Liver (tissue), 9 donors: Measurements from ENCODE around the gene KBTBD2. TPM values are rescaled to one million over a fixed set of nuclear protein-coding genes. Genes with fewer than 3 reads are reported as not detected.

Source experiments
- DNase-seq: peaks from one replicate; pipeline ENCODE4 v3.0.0-alpha.2; 2017; ENCODE audit warnings: low spot score
- H3K27ac ChIP-seq, 2 donors: one replicate each; pipeline ENCODE4 v1.7.0; 2013; ENCODE audit warnings: inconsistent platforms in 2 of 2, low read length in 2 of 2, control low read depth in 1 of 2, low read depth in 1 of 2, mild to moderate bottlenecking in 1 of 2
- H3K27me3 ChIP-seq, 4 donors: one replicate each; pipeline versions ENCODE4 v1.6.1 to v1.7.0; 2013; ENCODE audit warnings: low read length in 3 of 4, inconsistent platforms in 1 of 4, mild to moderate bottlenecking in 1 of 4, moderate library complexity in 1 of 4; ENCODE audit not compliant: control insufficient read depth in 4 of 4, insufficient read depth in 4 of 4
- H3K36me3 ChIP-seq, 4 donors: one replicate each; pipeline versions ENCODE4 v1.6.1 to v1.7.0; 2013; ENCODE audit warnings: low read length in 3 of 4, mild to moderate bottlenecking in 3 of 4, low read depth in 1 of 4, moderate library complexity in 1 of 4; ENCODE audit not compliant: control insufficient read depth in 4 of 4, insufficient read depth in 3 of 4
- H3K4me1 ChIP-seq, 4 donors: one replicate each; pipeline versions ENCODE4 v1.6.1 to v1.7.0; 2013; ENCODE audit warnings: low read length in 3 of 4, mild to moderate bottlenecking in 3 of 4, moderate library complexity in 1 of 4; ENCODE audit not compliant: control insufficient read depth in 4 of 4, insufficient read depth in 4 of 4
- H3K4me3 ChIP-seq, 3 donors: one replicate each; pipeline versions ENCODE4 v1.6.1 to v1.7.0; 2013; ENCODE audit warnings: low read length in 3 of 3, control low read depth in 1 of 3, low read depth in 1 of 3, mild to moderate bottlenecking in 1 of 3
- H3K9ac ChIP-seq, 2 donors: one replicate each; pipeline ENCODE4 v1.7.0; 2013; ENCODE audit warnings: low read length in 2 of 2, mild to moderate bottlenecking in 2 of 2, moderate library complexity in 2 of 2, control low read depth in 1 of 2, low read depth in 1 of 2
- H3K9me3 ChIP-seq, 4 donors: one replicate each; pipeline versions ENCODE4 v1.6.1 to v1.7.0; 2013; ENCODE audit warnings: low read length in 3 of 4; ENCODE audit not compliant: control insufficient read depth in 4 of 4
- EGR1 ChIP-seq, 2 donors: IDR thresholded peaks; 2 replicates each; pipeline ENCODE4 v1.6.1; 2016 to 2018; ENCODE audit warnings: antibody characterized with exemption in 2 of 2, low read depth in 2 of 2
- FOXA1 ChIP-seq: IDR thresholded peaks from 2 replicates; pipeline ENCODE4 v1.6.1; 2016; ENCODE audit warnings: antibody characterized with exemption
- FOXA2 ChIP-seq: IDR thresholded peaks from 2 replicates; pipeline ENCODE4 v1.6.1; 2016; ENCODE audit warnings: antibody characterized with exemption
- GABPA ChIP-seq, 2 donors: IDR thresholded peaks in 1 of 2; conservative IDR thresholded peaks in 1 of 2; 2 replicates each; pipeline ENCODE4 v1.6.1; 2016; ENCODE audit warnings: antibody characterized with exemption in 2 of 2, mild to moderate bottlenecking in 1 of 2, moderate library complexity in 1 of 2
- HNF4A ChIP-seq, 2 donors: conservative IDR thresholded peaks; 2 replicates each; pipeline ENCODE4 v1.6.1; 2016; ENCODE audit warnings: antibody characterized with exemption in 2 of 2, mild to moderate bottlenecking in 2 of 2
- HNF4G ChIP-seq: IDR thresholded peaks from 2 replicates; pipeline ENCODE4 v1.6.1; 2016; ENCODE audit warnings: antibody characterized with exemption
- JUND ChIP-seq, 2 donors: IDR thresholded peaks; 2 replicates each; pipeline ENCODE4 v1.6.1; 2016; ENCODE audit warnings: antibody characterized with exemption in 2 of 2
- NR2F2 ChIP-seq: IDR thresholded peaks from 2 replicates; pipeline ENCODE4 v1.6.1; 2016; ENCODE audit warnings: antibody characterized with exemption
- RAD21 ChIP-seq, 2 donors: IDR thresholded peaks; 2 replicates each; pipeline ENCODE4 v1.6.1; 2016; ENCODE audit warnings: antibody characterized with exemption in 2 of 2, mild to moderate bottlenecking in 2 of 2
- RXRA ChIP-seq, 2 donors: IDR thresholded peaks; 2 replicates each; pipeline ENCODE4 v1.6.1; 2017 to 2018; ENCODE audit warnings: antibody characterized with exemption in 2 of 2, mild to moderate bottlenecking in 1 of 2
- SP1 ChIP-seq: IDR thresholded peaks from 2 replicates; pipeline ENCODE4 v1.6.1; 2018; ENCODE audit warnings: antibody characterized with exemption, mild to moderate bottlenecking
- TAF1 ChIP-seq: conservative IDR thresholded peaks from 2 replicates; pipeline ENCODE4 v1.6.1; 2016; ENCODE audit warnings: antibody characterized with exemption, mild to moderate bottlenecking
- YY1 ChIP-seq: IDR thresholded peaks from 2 replicates; pipeline ENCODE4 v1.6.1; 2016; ENCODE audit warnings: antibody characterized with exemption, mild to moderate bottlenecking
- WGBS: extraction: QIAGEN DNeasy Blood & Tissue Kit; methylation state at CpG from one replicate; pipeline ENCODE4 v1.1.7; 2013; 5-methylcytosine and 5-hydroxymethylcytosine counted together
- polyA plus RNA-seq, 2 donors: library from polyadenylated mRNA; stranded (reverse) in 1 of 2; unstranded in 1 of 2; fragments of 200-250 nt in 1 of 2; fragments of >200 nt in 1 of 2; fragmentation: Nextera tagmentation in 1 of 2; extraction: Ambion mirVana in 1 of 2; gene quantifications; one replicate each; pipeline versions ENCODE4 v1.2.1 to v1.2.3, GENCODE V29; 2013 to 2015
- total RNA-seq, 2 donors: library from RNA; depleted of rRNA; stranded (reverse); fragments of >200 nt; gene quantifications; one replicate each; pipeline ENCODE4 v1.2.3, GENCODE V29; 2014
- TF ChIP-seq, protein P1 (sequence below): IDR thresholded peaks from 2 replicates; pipeline ENCODE4 v1.6.1; 2016; ENCODE audit warnings: antibody characterized with exemption
- TF ChIP-seq, protein P2 (sequence below): IDR thresholded peaks from 2 replicates; pipeline ENCODE4 v1.6.1; 2016; ENCODE audit warnings: antibody characterized with exemption
- TF ChIP-seq, protein P3 (sequence below): IDR thresholded peaks from 2 replicates; pipeline ENCODE4 v1.6.1; 2016; ENCODE audit warnings: antibody characterized with exemption
- donor health status: healthy.
- donor health status: healthy.
- donor health status: healthy.
- donor health status: healthy.
- donor health status: healthy.

Gene KBTBD2
- total and polyA plus RNA-seq, 4 donors: 7.1 to 29.5 (median 15.1) TPM

DNA sequence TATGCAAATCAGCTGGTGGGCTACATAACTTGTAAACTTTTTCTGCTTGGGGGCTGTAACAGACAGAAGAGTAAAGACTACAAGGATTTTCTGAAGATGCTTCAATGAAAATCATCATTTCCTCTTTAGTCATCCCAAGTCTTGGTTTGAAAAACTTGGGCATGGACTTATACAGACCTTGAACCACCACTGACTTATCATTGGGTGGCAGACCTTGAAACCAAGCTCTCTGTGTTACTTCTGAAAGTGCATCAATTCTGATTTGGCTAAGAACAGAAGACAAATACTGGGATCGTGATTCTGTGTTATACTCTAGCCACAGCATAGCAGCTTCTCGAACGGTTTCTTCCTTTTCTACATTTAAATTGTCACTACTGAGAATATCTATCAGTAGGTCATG is 21.3 kb downstream of the KBTBD2 start:
- no peaks in the 10 kb centered on the region for H3K27me3 ChIP-seq
- WGBS: 90% methylated on average over 3 of the region's 3 CpGs
- no peak overlapping the region for H3K27ac ChIP-seq
- TF ChIP-seq YY1: no peak
- TF ChIP-seq NR2F2: no peak
- DNase-seq: no peak
- H3K36me3 ChIP-seq: peaks cover 6 to 30% (median 19%) of the 10 kb centered on the region in 4 donors
- no peak overlapping the region for H3K9ac ChIP-seq
- peaks cover 0 to 1% (median 0%) of the 10 kb centered on the region in 4 donors for H3K4me1 ChIP-seq
- H3K9me3 ChIP-seq: no peaks in the 10 kb centered on the region
- no peak overlapping the region for H3K4me3 ChIP-seq

DNA sequence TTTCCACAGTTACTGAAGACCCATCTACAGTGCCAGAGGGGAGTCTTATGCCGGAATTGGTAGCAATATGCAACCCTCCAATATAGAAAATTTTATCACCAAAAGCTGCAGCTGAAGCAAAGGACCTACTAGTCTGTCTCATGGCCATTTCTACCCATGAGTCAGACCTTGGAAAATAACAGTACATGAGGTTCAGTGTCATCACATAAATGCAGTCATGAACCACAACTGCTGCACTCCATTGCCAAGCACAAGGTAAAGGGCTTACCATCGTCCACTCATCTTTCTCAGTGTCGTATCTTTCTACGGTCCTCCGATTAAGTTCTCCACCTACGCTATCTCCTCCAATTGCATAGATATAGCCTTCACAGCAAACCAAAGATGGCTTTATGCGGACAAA is 21.8 kb downstream of the KBTBD2 start:
- WGBS: 98% methylated on average over 7 of the region's 7 CpGs
- Histone ChIP-seq H3K36me3 (peaks cover 6 to 28% (median 18%) of the 10 kb centered on the region in 4 donors), H3K4me1 (peaks cover 0 to 1% (median 0%) of the 10 kb centered on the region in 4 donors)

DNA sequence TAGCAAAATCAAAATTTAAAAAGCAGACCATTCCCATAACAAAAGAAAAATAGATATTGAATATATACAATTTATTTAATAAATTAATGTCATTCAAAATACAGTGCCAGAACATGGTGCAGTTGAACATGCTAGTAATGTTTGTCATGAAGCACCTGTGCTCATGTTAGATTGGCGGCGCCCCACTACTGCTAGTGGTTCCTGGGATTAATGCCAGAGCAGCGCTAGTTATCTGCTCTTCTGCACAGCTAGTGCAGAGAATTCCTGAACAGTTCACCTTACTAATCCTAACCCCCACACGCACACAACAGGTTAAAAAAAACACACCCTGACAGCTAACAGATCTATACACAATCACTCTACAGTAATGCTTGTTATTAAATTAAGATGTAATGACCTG is 23.4 kb downstream of the KBTBD2 start:
- no peak for TF ChIP-seq FOXA2
- TF ChIP-seq SP1: no peak
- TF ChIP-seq EGR1 (IDR thresholded peaks at IDR 0.05; ENCODE audit: low read depth in 2 of 2): no peak
- no peak for TF ChIP-seq RXRA (IDR thresholded peaks at IDR 0.05)
- Histone ChIP-seq H3K9ac (no peak overlapping the region), H3K4me1 (no peaks in the 10 kb centered on the region), H3K27ac (no peak overlapping the region), H3K9me3 (no peaks in the 10 kb centered on the region), H3K4me3 (no peak overlapping the region), H3K27me3 (no peaks in the 10 kb centered on the region), H3K36me3 (peaks cover 6 to 20% (median 14%) of the 10 kb centered on the region in 4 donors)
- WGBS: 98% methylated on average over 4 of the region's 4 CpGs
- no peak for DNase-seq

More for the DNA sequence above, 21.8 kb downstream of the KBTBD2 start:
- H3K27me3 ChIP-seq: no peaks in the 10 kb centered on the region
- H3K4me3 ChIP-seq: no peak overlapping the region
- H3K27ac ChIP-seq: no peak overlapping the region
- TF ChIP-seq, protein P1, sequence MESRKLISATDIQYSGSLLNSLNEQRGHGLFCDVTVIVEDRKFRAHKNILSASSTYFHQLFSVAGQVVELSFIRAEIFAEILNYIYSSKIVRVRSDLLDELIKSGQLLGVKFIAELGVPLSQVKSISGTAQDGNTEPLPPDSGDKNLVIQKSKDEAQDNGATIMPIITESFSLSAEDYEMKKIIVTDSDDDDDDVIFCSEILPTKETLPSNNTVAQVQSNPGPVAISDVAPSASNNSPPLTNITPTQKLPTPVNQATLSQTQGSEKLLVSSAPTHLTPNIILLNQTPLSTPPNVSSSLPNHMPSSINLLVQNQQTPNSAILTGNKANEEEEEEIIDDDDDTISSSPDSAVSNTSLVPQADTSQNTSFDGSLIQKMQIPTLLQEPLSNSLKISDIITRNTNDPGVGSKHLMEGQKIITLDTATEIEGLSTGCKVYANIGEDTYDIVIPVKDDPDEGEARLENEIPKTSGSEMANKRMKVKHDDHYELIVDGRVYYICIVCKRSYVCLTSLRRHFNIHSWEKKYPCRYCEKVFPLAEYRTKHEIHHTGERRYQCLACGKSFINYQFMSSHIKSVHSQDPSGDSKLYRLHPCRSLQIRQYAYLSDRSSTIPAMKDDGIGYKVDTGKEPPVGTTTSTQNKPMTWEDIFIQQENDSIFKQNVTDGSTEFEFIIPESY: no peak
- TF ChIP-seq GABPA (IDR thresholded peaks at IDR 0.05 in 1 of 2, conservative IDR thresholded peaks at IDR 0.05 in 1 of 2) (no peak), JUND (IDR thresholded peaks at IDR 0.05) (no peak), RAD21 (IDR thresholded peaks at IDR 0.05) (no peak), TAF1 (no peak), EGR1 (IDR thresholded peaks at IDR 0.05; ENCODE audit: low read depth in 2 of 2) (no peak), FOXA2 (no peak), RXRA (IDR thresholded peaks at IDR 0.05) (no peak), HNF4G (no peak), SP1 (no peak), NR2F2 (no peak), HNF4A (conservative IDR thresholded peaks at IDR 0.05) (no peak), FOXA1 (no peak)
- TF ChIP-seq, protein P2, sequence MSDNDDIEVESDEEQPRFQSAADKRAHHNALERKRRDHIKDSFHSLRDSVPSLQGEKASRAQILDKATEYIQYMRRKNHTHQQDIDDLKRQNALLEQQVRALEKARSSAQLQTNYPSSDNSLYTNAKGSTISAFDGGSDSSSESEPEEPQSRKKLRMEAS: no peak
- TF ChIP-seq, protein P3, sequence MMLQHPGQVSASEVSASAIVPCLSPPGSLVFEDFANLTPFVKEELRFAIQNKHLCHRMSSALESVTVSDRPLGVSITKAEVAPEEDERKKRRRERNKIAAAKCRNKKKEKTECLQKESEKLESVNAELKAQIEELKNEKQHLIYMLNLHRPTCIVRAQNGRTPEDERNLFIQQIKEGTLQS: no peak
- no peak overlapping the region for H3K9ac ChIP-seq
- DNase-seq: no peak
- H3K9me3 ChIP-seq: no peaks in the 10 kb centered on the region
